GM18526 (cell line): ENCODE data around the gene ASAP3.

ENCODE experiments used
- POLR2A ChIP-seq: IDR thresholded peaks from 3 replicates; pipeline ENCODE4 v1.6.1; 2011; ENCODE audit not compliant: insufficient read length; ENCODE audit errors: extremely low read depth

ASAP3 gene

DNA sequence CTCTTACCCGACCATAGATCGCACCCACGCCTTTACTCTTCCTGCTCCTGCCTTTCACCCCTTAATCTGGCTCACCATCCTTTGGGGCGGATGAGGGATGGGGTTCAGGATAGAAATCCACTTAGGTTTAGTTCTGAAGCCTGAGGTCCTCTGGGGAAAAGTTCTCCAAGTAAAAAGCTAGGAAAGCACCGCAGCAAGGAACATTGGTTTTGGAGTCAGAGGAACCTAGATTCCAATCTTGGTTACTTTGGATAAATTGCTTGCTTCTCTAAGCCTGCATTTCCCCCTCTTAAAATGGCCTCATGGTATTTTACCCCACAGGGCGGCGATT lies 988 bp upstream of the ASAP3 start:
- no peak for TF ChIP-seq POLR2A

- no peak for TF ChIP-seq POLR2A
Observed at GRCh38 chr1:23484253-23485001, 448 bp upstream of the ASAP3 start.

DNA sequence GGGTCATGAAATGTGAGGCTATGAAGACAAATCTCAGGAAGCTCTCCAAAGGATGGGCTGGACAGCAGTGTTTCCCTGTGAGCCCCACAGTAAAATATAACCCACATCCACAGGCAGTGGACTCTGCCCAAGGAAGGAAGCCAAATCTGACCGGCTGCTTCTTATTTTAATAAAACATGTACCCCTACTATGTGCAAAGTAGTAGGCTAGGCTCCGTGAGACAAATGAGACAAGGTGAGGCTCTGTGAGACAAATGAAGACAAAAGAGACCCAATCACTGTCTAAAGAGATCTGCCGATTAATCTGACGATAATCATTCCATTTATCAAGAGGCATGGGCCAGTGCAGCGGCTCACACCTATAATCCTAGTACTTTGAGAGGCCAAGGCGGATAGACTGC lies 2.1 kb downstream of the ASAP3 start:
- TF ChIP-seq POLR2A = no peak

DNA sequence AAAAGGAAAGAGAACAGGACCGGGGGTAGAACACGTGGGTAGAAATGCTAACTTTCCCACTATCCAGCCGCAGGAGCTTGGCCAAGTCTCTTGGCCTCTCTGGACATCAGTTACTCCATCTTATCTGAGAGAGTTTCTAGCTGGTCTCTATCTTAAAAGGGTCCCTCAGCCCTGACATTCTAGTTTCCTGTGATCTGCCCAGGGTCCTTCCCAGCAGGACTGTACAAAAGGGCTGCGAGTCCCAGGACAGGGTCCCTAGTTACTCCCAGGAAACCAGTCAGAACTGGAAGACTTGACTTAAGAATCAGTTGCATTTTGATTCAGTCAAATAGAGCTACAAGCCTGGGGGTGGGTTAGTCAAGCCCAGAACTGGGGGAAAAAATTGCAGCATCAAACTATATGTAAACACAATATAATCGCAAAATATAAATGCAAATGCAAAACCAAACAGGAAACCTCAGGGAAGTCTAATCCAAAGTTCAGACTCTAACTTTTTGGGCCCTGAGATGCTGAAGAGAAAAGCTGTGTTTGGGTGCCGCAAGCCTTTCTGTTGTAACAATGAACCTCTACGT lies 2.9 kb downstream of the ASAP3 start:
- no peak for TF ChIP-seq POLR2A

GRCh38 chr1:23480187-23481025 lies 3.6 kb downstream of the ASAP3 start:
- no peak for TF ChIP-seq POLR2A

- TF ChIP-seq POLR2A = no peak
Observed at GRCh38 chr1:23479666-23479941, 4.4 kb downstream of the ASAP3 start.

- no peak for TF ChIP-seq POLR2A
Observed at GRCh38 chr1:23478896-23479665, 4.9 kb downstream of the ASAP3 start.

- TF ChIP-seq POLR2A = no peak
Observed at GRCh38 chr1:23477359-23478144, 6.4 kb downstream of the ASAP3 start.

- no peak for TF ChIP-seq POLR2A
Observed at GRCh38 chr1:23475641-23476040, 8.3 kb downstream of the ASAP3 start.

DNA sequence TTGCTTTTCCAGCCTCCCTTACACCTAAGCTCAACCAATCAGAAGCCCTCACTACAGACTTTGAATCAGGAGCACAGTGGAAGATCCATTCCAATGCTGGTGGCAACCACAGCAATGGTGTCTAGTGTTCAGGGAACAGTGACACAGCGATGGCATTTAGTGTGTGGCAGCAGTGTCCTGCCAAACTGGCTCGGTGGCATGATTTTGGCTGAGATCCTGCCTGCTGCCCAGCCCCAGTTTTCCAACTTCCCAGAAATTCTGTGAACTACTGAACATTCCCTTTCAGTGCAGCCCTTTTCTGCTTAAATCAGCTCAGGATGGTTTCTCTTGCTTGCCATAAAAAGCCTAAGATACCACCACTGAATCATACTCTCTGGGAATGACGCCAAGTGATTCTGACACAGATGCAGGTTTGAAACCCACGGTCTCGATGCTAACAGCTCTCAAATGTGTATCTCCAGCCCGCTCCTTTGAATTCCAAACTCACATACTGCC lies 8.8 kb downstream of the ASAP3 start:
- TF ChIP-seq POLR2A = no peak

GRCh38 chr1:23473037-23473800 lies 10.8 kb downstream of the ASAP3 start:
- TF ChIP-seq POLR2A = no peak

- TF ChIP-seq POLR2A = no peak
Observed at GRCh38 chr1:23472351-23473036, 11.5 kb downstream of the ASAP3 start.

- no peak for TF ChIP-seq POLR2A
Observed at GRCh38 chr1:23471473-23472075, 12.4 kb downstream of the ASAP3 start.
